SK-N-SH (cell line): ENCODE results near the gene TAOK3. TPM values are rescaled to one million over a fixed set of nuclear protein-coding genes. Genes with fewer than 3 reads are reported as not detected.

Experiments
- CTCF ChIA-PET: fragments of 300-600, 350-600 bp; formaldehyde crosslinking; extraction: SDS; loops from one replicate; lab custom pipeline; 2021; lab: Yijun Ruan, JAX
- POLR2A ChIA-PET: fragments of 350-600 bp; sonication (Branson Sonifier 250); formaldehyde crosslinking; extraction: SDS; loops from one replicate; lab custom pipeline; 2020; ENCODE audit warnings: antibody characterized with exemption, inconsistent platforms; lab: Yijun Ruan, JAX
- DNase-seq: peaks from one replicate; pipeline ENCODE4 v3.0.0; 2012
- H2AFZ ChIP-seq: fragments of 200-600 bp; sonication (generic); 2 replicates; pipeline ENCODE4 v1.8.1; 2016; ENCODE audit warnings: antibody characterized with exemption, mild to moderate bottlenecking, low read depth
- H3F3A ChIP-seq: fragments of 200-600 bp; sonication (generic); replicated peaks from 2 replicates; pipeline ENCODE3; 2016; ENCODE audit warnings: antibody characterized with exemption, mild to moderate bottlenecking; ENCODE audit not compliant: insufficient read depth
- H3K27ac ChIP-seq, 2 experiments: fragments of 200-500 bp in 1 of 2; fragments of 200-600 bp in 1 of 2; sonication (Bioruptor generic) in 1 of 2; sonication (generic), shearing (Covaris generic) in 1 of 2; 2 replicates each; pipeline versions ENCODE4 v1.5.1 to v1.6.1; 2014 to 2016; ENCODE audit warnings: low read depth in 2 of 2, inconsistent platforms in 1 of 2, low read length in 1 of 2, mild to moderate bottlenecking in 1 of 2, mixed read lengths in 1 of 2
- H3K27me3 ChIP-seq: fragments of 200-600 bp; sonication (generic), shearing (Covaris generic); 2 replicates; pipeline ENCODE4 v1.6.1; 2016; ENCODE audit warnings: mixed run types; ENCODE audit not compliant: insufficient read depth
- H3K36me3 ChIP-seq, 2 experiments: fragments of 200-500 bp in 1 of 2; fragments of 200-600 bp in 1 of 2; sonication (Bioruptor generic) in 1 of 2; sonication (generic) in 1 of 2; replicated peaks in 1 of 2; 2 replicates each; pipeline versions ENCODE3 to v1.5.1; 2014 to 2016; ENCODE audit warnings: low read length in 1 of 2, mild to moderate bottlenecking in 1 of 2; ENCODE audit not compliant: insufficient read depth in 2 of 2, control insufficient read depth in 1 of 2
- H3K4me1 ChIP-seq, 2 experiments: fragments of 200-500 bp in 1 of 2; fragments of 200-600 bp in 1 of 2; sonication (Bioruptor generic) in 1 of 2; sonication (generic), shearing (Covaris generic) in 1 of 2; 2 replicates each; pipeline versions ENCODE4 v1.5.1 to v1.6.1; 2014 to 2016; ENCODE audit warnings: low read depth in 1 of 2, low read length in 1 of 2, mixed run types in 1 of 2; ENCODE audit not compliant: insufficient read depth in 2 of 2, control insufficient read depth in 1 of 2
- H3K4me2 ChIP-seq: fragments of 200-600 bp; sonication (generic), shearing (Covaris generic); 2 replicates; pipeline ENCODE4 v1.6.1; 2017; ENCODE audit warnings: mixed run types
- H3K4me3 ChIP-seq, 2 experiments: fragments of 200-500 bp in 1 of 2; fragments of 200-600 bp in 1 of 2; sonication (Bioruptor generic) in 1 of 2; sonication (generic), shearing (Covaris generic) in 1 of 2; 2 replicates each; pipeline versions ENCODE4 v1.5.1 to v1.8.1; 2014 to 2016; ENCODE audit warnings: low read depth in 2 of 2, inconsistent platforms in 1 of 2, low read length in 1 of 2, mild to moderate bottlenecking in 1 of 2, mixed read lengths in 1 of 2, moderate library complexity in 1 of 2
- H3K79me2 ChIP-seq: fragments of 200-600 bp; sonication (generic); 2 replicates; pipeline ENCODE4 v1.8.1; 2017; ENCODE audit warnings: mild to moderate bottlenecking; ENCODE audit not compliant: insufficient read depth
- H3K9ac ChIP-seq: fragments of 200-600 bp; sonication (generic); 2 replicates; pipeline ENCODE4 v1.6.1; 2017; ENCODE audit warnings: mixed run types
- H3K9me2 ChIP-seq: fragments of 200-600 bp; sonication (generic); 2 replicates; pipeline ENCODE4 v1.6.1; 2017; ENCODE audit warnings: mixed run types
- H3K9me3 ChIP-seq: fragments of 200-600 bp; sonication (generic); 2 replicates; pipeline ENCODE4 v1.6.1; 2017; ENCODE audit warnings: mixed run types, mild to moderate bottlenecking, moderate library complexity
- H4K20me1 ChIP-seq: fragments of 200-600 bp; sonication (generic); 2 replicates; pipeline ENCODE4 v1.6.1; 2017; ENCODE audit warnings: mild to moderate bottlenecking, mixed run types; ENCODE audit not compliant: insufficient read depth
- EP300 ChIP-seq, 2 experiments: IDR thresholded peaks; 2 replicates each; pipeline versions ENCODE4 v1.4.0 to v1.6.1; 2012; ENCODE audit warnings: borderline replicate concordance in 1 of 2, low read depth in 1 of 2, low read length in 1 of 2
- FOXJ3 ChIP-seq: sonication (generic); formaldehyde crosslinking; IDR thresholded peaks from 2 replicates; pipeline ENCODE4 v1.5.1; 2020; ENCODE audit warnings: mild to moderate bottlenecking, missing genetic modification reagents
- NFIC ChIP-seq: IDR thresholded peaks from 2 replicates; pipeline ENCODE4 v1.4.0; 2012; ENCODE audit warnings: borderline replicate concordance
- POLR2AphosphoS5 ChIP-seq: IDR thresholded peaks from 2 replicates; pipeline ENCODE4 v1.6.1; 2012; ENCODE audit warnings: low read depth, low read length
- REST ChIP-seq: IDR thresholded peaks from 2 replicates; pipeline ENCODE4 v1.6.1; 2012; ENCODE audit warnings: mild to moderate bottlenecking, low read depth, low read length, moderate library complexity
- RXRA ChIP-seq: IDR thresholded peaks from 2 replicates; pipeline ENCODE4 v1.4.0; 2012; ENCODE audit warnings: low read depth, mild to moderate bottlenecking, borderline replicate concordance
- USF2 ChIP-seq: fragments of 150-350 bp; IDR thresholded peaks from 2 replicates; pipeline ENCODE4 v1.6.1; 2017; ENCODE audit warnings: antibody characterized with exemption, low read length, low read depth, borderline replicate concordance
- YY1 ChIP-seq: IDR thresholded peaks from 2 replicates; pipeline ENCODE4 v1.4.0; 2012; ENCODE audit warnings: low read depth, mild to moderate bottlenecking
- ZBTB33 ChIP-seq: IDR thresholded peaks from 2 replicates; pipeline ENCODE4 v1.4.0; 2012; ENCODE audit warnings: low read depth, borderline replicate concordance
- whole genome bisulfite sequencing: methylation state at CpG from one replicate; pipeline ENCODE4 v1.1.6; 2017; ENCODE audit warnings: low lambda C conversion rate; 5-methylcytosine and 5-hydroxymethylcytosine counted together
- polyA plus RNA-seq, 3 experiments: library from polyadenylated mRNA; depleted of rRNA; stranded (reverse); fragments of >200 nt; gene quantifications; 2 replicates each; pipeline ENCODE4 v1.2.3, GENCODE V29; 2012
- TF ChIP-seq, protein P1 (sequence below): IDR thresholded peaks from 2 replicates; pipeline ENCODE4 v1.4.0; 2012; ENCODE audit warnings: low read depth, borderline replicate concordance
- TF ChIP-seq, protein P2 (sequence below): IDR thresholded peaks from 2 replicates; pipeline ENCODE4; 2012
- TF ChIP-seq, protein P3 (sequence below): fragments of 150-350 bp; IDR thresholded peaks from 2 replicates; pipeline ENCODE4 v1.6.1; 2016; ENCODE audit warnings: mild to moderate bottlenecking, low read depth, low read length

TAOK3 gene
- polyA plus RNA-seq, 1 of the 3 experiments (the other 2 are of a cell fraction): 18.1 TPM

DNA sequence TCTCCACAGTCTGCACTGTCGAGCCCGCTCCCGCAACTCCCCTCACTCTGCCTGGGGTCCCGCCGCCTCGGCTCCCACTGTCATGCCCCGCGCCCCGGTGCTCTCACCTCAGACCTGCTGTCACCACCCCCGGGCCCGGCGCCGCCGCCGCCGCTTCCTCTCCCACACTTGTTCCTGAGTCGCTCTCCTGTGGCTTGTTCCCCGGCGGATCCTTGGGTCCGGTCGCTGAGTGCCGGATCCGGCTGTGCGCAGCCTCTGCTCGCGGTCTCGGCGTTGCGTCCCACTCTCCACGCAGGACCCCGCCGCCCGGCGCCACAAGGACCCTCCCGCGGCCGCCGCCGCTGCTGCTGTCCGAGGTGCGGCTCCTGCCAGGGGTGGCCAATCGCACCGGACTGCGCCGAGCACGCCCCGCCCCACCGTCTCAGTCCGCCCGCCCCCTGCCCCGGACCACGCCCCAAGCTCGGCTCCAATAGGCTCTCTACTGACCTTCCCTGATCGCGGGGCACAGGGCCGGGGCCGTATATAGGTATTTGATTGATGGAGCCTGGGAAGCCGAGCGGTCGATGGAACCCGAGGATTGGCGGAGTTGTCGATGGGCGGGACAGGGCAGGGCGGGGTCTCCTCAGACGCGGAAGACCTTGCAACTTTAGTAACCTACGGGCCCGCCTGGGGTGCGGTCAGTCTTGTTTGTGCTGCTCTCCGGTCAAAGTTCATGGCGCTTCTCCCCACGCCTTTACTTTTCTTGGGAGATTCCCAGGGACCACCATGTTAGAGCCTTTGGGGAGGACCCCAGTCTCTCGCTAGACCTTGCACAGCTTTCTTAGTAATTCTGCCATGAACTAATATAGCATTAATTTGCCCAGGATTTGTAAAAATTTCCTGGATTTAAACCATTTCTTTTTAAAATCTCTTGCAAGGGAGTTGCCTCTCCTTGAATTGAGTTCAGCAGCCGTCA, at the start of gene TAOK3 (continued):
- TF ChIP-seq, protein P1, sequence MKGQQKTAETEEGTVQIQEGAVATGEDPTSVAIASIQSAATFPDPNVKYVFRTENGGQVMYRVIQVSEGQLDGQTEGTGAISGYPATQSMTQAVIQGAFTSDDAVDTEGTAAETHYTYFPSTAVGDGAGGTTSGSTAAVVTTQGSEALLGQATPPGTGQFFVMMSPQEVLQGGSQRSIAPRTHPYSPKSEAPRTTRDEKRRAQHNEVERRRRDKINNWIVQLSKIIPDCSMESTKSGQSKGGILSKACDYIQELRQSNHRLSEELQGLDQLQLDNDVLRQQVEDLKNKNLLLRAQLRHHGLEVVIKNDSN: no peak
- TF ChIP-seq EP300 (IDR thresholded peaks at IDR 0.05; ENCODE audit: borderline replicate concordance in 1 of 2, low read depth in 1 of 2, low read length in 1 of 2): no peak
- TF ChIP-seq FOXJ3 (CRISPR knock-in tag): no peak
- peak; percentile 73; the same call in 1 of the 2 replicates for TF ChIP-seq YY1
- TF ChIP-seq RXRA: 0 out of 2 replicates have a peak, but pooled peaks have one; percentile 14
- TF ChIP-seq, protein P2, sequence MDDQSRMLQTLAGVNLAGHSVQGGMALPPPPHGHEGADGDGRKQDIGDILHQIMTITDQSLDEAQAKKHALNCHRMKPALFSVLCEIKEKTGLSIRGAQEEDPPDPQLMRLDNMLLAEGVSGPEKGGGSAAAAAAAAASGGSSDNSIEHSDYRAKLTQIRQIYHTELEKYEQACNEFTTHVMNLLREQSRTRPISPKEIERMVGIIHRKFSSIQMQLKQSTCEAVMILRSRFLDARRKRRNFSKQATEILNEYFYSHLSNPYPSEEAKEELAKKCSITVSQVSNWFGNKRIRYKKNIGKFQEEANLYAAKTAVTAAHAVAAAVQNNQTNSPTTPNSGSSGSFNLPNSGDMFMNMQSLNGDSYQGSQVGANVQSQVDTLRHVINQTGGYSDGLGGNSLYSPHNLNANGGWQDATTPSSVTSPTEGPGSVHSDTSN: peak; percentile 27; the same call in 1 of the 2 replicates
- TF ChIP-seq USF2: no peak
- TF ChIP-seq, protein P3, sequence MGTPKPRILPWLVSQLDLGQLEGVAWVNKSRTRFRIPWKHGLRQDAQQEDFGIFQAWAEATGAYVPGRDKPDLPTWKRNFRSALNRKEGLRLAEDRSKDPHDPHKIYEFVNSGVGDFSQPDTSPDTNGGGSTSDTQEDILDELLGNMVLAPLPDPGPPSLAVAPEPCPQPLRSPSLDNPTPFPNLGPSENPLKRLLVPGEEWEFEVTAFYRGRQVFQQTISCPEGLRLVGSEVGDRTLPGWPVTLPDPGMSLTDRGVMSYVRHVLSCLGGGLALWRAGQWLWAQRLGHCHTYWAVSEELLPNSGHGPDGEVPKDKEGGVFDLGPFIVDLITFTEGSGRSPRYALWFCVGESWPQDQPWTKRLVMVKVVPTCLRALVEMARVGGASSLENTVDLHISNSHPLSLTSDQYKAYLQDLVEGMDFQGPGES: 0 out of 2 replicates have a peak, but pooled peaks have one; percentile 11

- WGBS: 85% methylated on average over 3 of the region's 3 CpGs
- CTCF ChIA-PET: interaction anchor here (1.2 kb wide), 1 partner anchor 433 kb away, joined by 4 read pairs; no protein-coding TSS in a partner anchor
Measured at GRCh38 chr12:118420673-118421072, 48.0 kb upstream of the TAOK3 start.

More at GRCh38 chr12:118420673-118421072, 48.0 kb upstream of the TAOK3 start:
- no peak overlapping the region for H3K4me2 ChIP-seq
- POLR2A ChIA-PET: interaction anchor here (0.6 kb wide), 1 partner anchor 561 kb away, joined by 3 read pairs; no protein-coding TSS in a partner anchor
- no peak for DNase-seq
- TF ChIP-seq REST (no peak), POLR2AphosphoS5 (no peak), ZBTB33 (no peak), NFIC (no peak), EP300 (IDR thresholded peaks at IDR 0.05; ENCODE audit: borderline replicate concordance in 1 of 2, low read depth in 1 of 2, low read length in 1 of 2) (no peak)
- TF ChIP-seq, all 33 proteins: peak for 0
- Histone ChIP-seq H3K9me2 (no peaks in the 10 kb centered on the region), H3K27ac (no peak overlapping the region), H3K9me3 (no peaks in the 10 kb centered on the region), H3K36me3 (peaks cover 22 to 29% of the 10 kb centered on the region in 2 experiments), H3K9ac (no peak overlapping the region), H4K20me1 (no peaks in the 10 kb centered on the region), H3K27me3 (no peaks in the 10 kb centered on the region), H3K4me3 (no peak overlapping the region), H3F3A (peaks cover 3% of the 10 kb centered on the region), H3K79me2 (no peaks in the 10 kb centered on the region), H3K4me1 (no peaks in the 10 kb centered on the region), H2AFZ (no peak overlapping the region)
